ENCODE results near the gene CAP1. TPM values are rescaled to one million over a fixed set of nuclear protein-coding genes. Genes with fewer than 3 reads are reported as not detected.

The CAP1 gene
- total and polyA plus RNA-seq, 2 donors (not counting 3 experiments of a cell fraction or from before 2014, with no cell fraction given) = 191 to 427 TPM

- Histone ChIP-seq H3K4me2 (ENCODE audit: insufficient read depth, low read length) (no peak overlapping the region), H3K9ac (replicated peaks; ENCODE audit: extremely low read depth, insufficient read depth, low read length) (no peak overlapping the region), H3K27ac (ENCODE audit: insufficient read depth, low read depth, low read length) (no peak overlapping the region), H3K27me3 (ENCODE audit: control insufficient read depth in 2 of 2, insufficient read depth in 2 of 2, low read length in 2 of 2) (no peaks in the 10 kb centered on the region), H2AFZ (ENCODE audit: low read depth, low read length) (no peak overlapping the region), H3K4me1 (ENCODE audit: control insufficient read depth, extremely low read depth, insufficient read depth, low read length) (no peaks in the 10 kb centered on the region), H3K9me3 (replicated peaks; ENCODE audit: control insufficient read depth, insufficient read depth, low read length) (no peaks in the 10 kb centered on the region), H3K4me3 (replicated peaks in 1 of 3; ENCODE audit: insufficient read depth in 1 of 3, low read depth in 1 of 3, low read length in 3 of 3) (no peak overlapping the region), H3K36me3 (ENCODE audit: control insufficient read depth in 2 of 2, extremely low read depth in 1 of 2, insufficient read depth in 2 of 2, low read length in 2 of 2) (no peaks in the 10 kb centered on the region), H3K79me2 (ENCODE audit: control insufficient read depth, insufficient read depth, low read length) (no peaks in the 10 kb centered on the region), H4K20me1 (replicated peaks; ENCODE audit: control insufficient read depth, extremely low read depth, insufficient read depth, low read length) (no peaks in the 10 kb centered on the region), H3K9me1 (replicated peaks; ENCODE audit: control insufficient read depth, extremely low read depth, insufficient read depth, low read length) (no peaks in the 10 kb centered on the region)
- BruUV-seq (replicated peaks) = no TSS peak
- POLR2A ChIA-PET = no interaction called here
- intact Hi-C loops (cut with micrococcal nuclease) (no loop called here), dilution Hi-C loops (cut with MboI; ENCODE audit: extremely low pct_ligation_motif_present, low sequenced_read_pairs) (no loop called here)
- DNase-seq (ENCODE audit: low read depth, low spot score) (no peak), FAIRE-seq (no peak)
- TF ChIP-seq, protein P1, sequence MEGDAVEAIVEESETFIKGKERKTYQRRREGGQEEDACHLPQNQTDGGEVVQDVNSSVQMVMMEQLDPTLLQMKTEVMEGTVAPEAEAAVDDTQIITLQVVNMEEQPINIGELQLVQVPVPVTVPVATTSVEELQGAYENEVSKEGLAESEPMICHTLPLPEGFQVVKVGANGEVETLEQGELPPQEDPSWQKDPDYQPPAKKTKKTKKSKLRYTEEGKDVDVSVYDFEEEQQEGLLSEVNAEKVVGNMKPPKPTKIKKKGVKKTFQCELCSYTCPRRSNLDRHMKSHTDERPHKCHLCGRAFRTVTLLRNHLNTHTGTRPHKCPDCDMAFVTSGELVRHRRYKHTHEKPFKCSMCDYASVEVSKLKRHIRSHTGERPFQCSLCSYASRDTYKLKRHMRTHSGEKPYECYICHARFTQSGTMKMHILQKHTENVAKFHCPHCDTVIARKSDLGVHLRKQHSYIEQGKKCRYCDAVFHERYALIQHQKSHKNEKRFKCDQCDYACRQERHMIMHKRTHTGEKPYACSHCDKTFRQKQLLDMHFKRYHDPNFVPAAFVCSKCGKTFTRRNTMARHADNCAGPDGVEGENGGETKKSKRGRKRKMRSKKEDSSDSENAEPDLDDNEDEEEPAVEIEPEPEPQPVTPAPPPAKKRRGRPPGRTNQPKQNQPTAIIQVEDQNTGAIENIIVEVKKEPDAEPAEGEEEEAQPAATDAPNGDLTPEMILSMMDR (IDR thresholded peaks at IDR 0.05; ENCODE audit: extremely low read depth in 1 of 2, insufficient read depth in 1 of 2, low read depth in 1 of 2, low read length in 2 of 2) = no peak
- TF ChIP-seq EZH2 (IDR thresholded peaks at IDR 0.05; ENCODE audit: borderline replicate concordance, low read depth, low read length, severe bottlenecking) (no peak), GATA2 (IDR thresholded peaks at IDR 0.05; ENCODE audit: insufficient read depth, insufficient read length, low read depth, low read length) (no peak), MYC (IDR thresholded peaks at IDR 0.05; ENCODE audit: low read depth, low read length) (no peak)
- CTCF ChIA-PET = interaction anchor here (0.9 to 1.3 kb wide), 3 partner anchors 9 to 50 kb away, joined by 3 to 4 read pairs (median 3); no protein-coding TSS in a partner anchor
Observed at GRCh38 chr1:40023379-40023944, 17.1 kb upstream of the CAP1 start.

DNA sequence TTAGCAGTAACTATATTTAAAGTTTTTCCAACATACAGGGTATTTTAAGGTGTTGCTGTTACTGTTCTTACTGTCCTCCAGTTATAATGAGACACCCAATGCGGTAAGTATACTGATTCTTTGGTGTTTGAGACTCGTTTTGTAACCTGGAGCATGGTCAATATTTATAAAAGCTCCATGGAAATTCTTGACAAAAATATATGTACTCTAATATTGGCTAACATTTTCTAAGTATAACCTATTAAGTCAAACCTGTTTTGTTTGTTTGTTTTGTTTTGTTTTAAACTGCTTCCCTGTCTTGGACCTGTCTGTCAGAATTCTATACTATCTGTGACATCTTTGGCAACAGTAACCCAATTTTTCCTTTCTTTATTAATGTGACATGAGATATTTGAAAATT, 15.9 kb upstream of the CAP1 start:
- no peaks in the 10 kb centered on the region for H3K79me2 ChIP-seq (ENCODE audit: control insufficient read depth, insufficient read depth, low read length)
- H4K20me1 ChIP-seq (replicated peaks; ENCODE audit: control insufficient read depth, extremely low read depth, insufficient read depth, low read length) = no peaks in the 10 kb centered on the region
- no peaks in the 10 kb centered on the region for H3K27me3 ChIP-seq (ENCODE audit: control insufficient read depth in 2 of 2, insufficient read depth in 2 of 2, low read length in 2 of 2)
- POLR2A ChIA-PET = no interaction called here
- H3K4me2 ChIP-seq (ENCODE audit: insufficient read depth, low read length) = no peak overlapping the region
- BruUV-seq (replicated peaks) = no TSS peak
- H3K27ac ChIP-seq (ENCODE audit: insufficient read depth, low read depth, low read length) = no peak overlapping the region
- no peak for DNase-seq (ENCODE audit: low read depth, low spot score)
- dilution Hi-C loops (cut with MboI; ENCODE audit: extremely low pct_ligation_motif_present, low sequenced_read_pairs) (no loop called here), intact Hi-C loops (cut with micrococcal nuclease) (no loop called here)
- no peak overlapping the region for H3K4me3 ChIP-seq (replicated peaks in 1 of 3; ENCODE audit: insufficient read depth in 1 of 3, low read depth in 1 of 3, low read length in 3 of 3)
- TF ChIP-seq POLR2AphosphoS5 (IDR thresholded peaks at IDR 0.05; ENCODE audit: insufficient read depth, low read depth, low read length) (no peak), JUN (IDR thresholded peaks at IDR 0.05; ENCODE audit: borderline replicate concordance, insufficient read depth, insufficient read length, low read depth) (no peak), FOS (IDR thresholded peaks at IDR 0.05; ENCODE audit: borderline replicate concordance, insufficient read depth, low read length) (no peak), GATA2 (IDR thresholded peaks at IDR 0.05; ENCODE audit: insufficient read depth, insufficient read length, low read depth, low read length) (no peak), MYC (IDR thresholded peaks at IDR 0.05; ENCODE audit: low read depth, low read length) (no peak), POLR2A (IDR thresholded peaks at IDR 0.05; ENCODE audit: low read depth, low read length) (no peak), EZH2 (IDR thresholded peaks at IDR 0.05; ENCODE audit: borderline replicate concordance, low read depth, low read length, severe bottlenecking) (no peak)
- TF ChIP-seq, protein P1 (IDR thresholded peaks at IDR 0.05; ENCODE audit: extremely low read depth in 1 of 2, insufficient read depth in 1 of 2, low read depth in 1 of 2, low read length in 2 of 2) = no peak
- TF ChIP-seq, protein P2, sequence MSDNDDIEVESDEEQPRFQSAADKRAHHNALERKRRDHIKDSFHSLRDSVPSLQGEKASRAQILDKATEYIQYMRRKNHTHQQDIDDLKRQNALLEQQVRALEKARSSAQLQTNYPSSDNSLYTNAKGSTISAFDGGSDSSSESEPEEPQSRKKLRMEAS (IDR thresholded peaks at IDR 0.05; ENCODE audit: insufficient read depth, insufficient read length) = no peak
- H3K4me1 ChIP-seq (ENCODE audit: control insufficient read depth, extremely low read depth, insufficient read depth, low read length) = no peaks in the 10 kb centered on the region
- FAIRE-seq = no peak
- CTCF ChIA-PET = interaction anchor here (1.3 to 1.4 kb wide), 2 partner anchors 10 to 51 kb away, joined by 3 to 9 read pairs; no protein-coding TSS in a partner anchor
- no peak overlapping the region for H2AFZ ChIP-seq (ENCODE audit: low read depth, low read length)
- no peaks in the 10 kb centered on the region for H3K9me3 ChIP-seq (replicated peaks; ENCODE audit: control insufficient read depth, insufficient read depth, low read length)
- no peak overlapping the region for H3K9ac ChIP-seq (replicated peaks; ENCODE audit: extremely low read depth, insufficient read depth, low read length)
- no peaks in the 10 kb centered on the region for H3K36me3 ChIP-seq (ENCODE audit: control insufficient read depth in 2 of 2, extremely low read depth in 1 of 2, insufficient read depth in 2 of 2, low read length in 2 of 2)
- H3K9me1 ChIP-seq (replicated peaks; ENCODE audit: control insufficient read depth, extremely low read depth, insufficient read depth, low read length) = no peaks in the 10 kb centered on the region
